ENCODE measurements around the gene MLLT10. TPM values are rescaled to one million over a fixed set of nuclear protein-coding genes. Genes with fewer than 3 reads are reported as not detected.
"Not testable (repeated sequence)": the region's sequence is repeated elsewhere in the genome, so short reads cannot be mapped to it uniquely, and the experiment has no call there.

The MLLT10 gene
- total RNA-seq, 1 donor from 2014 or later: 58.1 TPM

- Mint-ChIP-seq H3K9me3 (no peaks in the 10 kb centered on the region), H3K27ac (ENCODE audit: unreplicated experiment) (no peak overlapping the region), H3K4me3 (no peak overlapping the region), H3K4me1 (peaks cover 8% of the 10 kb centered on the region), H3K36me3 (ENCODE audit: low read depth) (peaks cover 32% of the 10 kb centered on the region), H3K27me3 (ENCODE audit: low read depth) (no peaks in the 10 kb centered on the region)
- DNase-seq (ENCODE audit: low read depth, low spot score): no peak
- TF ChIP-seq, protein P1, sequence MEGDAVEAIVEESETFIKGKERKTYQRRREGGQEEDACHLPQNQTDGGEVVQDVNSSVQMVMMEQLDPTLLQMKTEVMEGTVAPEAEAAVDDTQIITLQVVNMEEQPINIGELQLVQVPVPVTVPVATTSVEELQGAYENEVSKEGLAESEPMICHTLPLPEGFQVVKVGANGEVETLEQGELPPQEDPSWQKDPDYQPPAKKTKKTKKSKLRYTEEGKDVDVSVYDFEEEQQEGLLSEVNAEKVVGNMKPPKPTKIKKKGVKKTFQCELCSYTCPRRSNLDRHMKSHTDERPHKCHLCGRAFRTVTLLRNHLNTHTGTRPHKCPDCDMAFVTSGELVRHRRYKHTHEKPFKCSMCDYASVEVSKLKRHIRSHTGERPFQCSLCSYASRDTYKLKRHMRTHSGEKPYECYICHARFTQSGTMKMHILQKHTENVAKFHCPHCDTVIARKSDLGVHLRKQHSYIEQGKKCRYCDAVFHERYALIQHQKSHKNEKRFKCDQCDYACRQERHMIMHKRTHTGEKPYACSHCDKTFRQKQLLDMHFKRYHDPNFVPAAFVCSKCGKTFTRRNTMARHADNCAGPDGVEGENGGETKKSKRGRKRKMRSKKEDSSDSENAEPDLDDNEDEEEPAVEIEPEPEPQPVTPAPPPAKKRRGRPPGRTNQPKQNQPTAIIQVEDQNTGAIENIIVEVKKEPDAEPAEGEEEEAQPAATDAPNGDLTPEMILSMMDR (conservative IDR thresholded peaks at IDR 0.05): no peak
Observed at GRCh38 chr10:21547246-21547645, 13.2 kb downstream of the MLLT10 start.

DNA sequence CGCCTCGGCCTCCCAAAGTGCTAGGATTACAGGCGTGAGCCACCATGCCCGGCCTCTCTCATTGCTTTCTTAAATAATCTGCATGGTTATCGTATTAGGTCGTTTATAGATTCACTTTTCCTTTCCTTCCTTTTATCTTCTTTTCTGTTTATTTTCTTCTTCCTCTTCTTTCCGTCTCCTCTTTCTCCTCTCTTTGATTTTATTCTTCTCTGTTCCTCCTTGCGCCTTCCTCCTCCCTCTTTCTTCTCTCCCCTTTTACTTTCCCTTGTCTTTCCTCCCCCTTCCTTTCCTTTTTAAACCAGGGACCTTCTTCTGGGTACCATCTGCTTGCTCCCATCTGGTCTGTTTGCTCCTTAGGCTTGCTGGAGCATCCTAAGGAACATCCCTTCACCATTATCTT lies 18.6 kb downstream of the MLLT10 start:
- Mint-ChIP-seq H3K27me3 (ENCODE audit: low read depth) (no peaks in the 10 kb centered on the region), H3K4me3 (no peak overlapping the region), H3K9me3 (no peaks in the 10 kb centered on the region), H3K36me3 (ENCODE audit: low read depth) (peaks cover 34% of the 10 kb centered on the region), H3K4me1 (peaks cover 21% of the 10 kb centered on the region), H3K27ac (ENCODE audit: unreplicated experiment) (no peak overlapping the region)
- TF ChIP-seq, protein P1 (conservative IDR thresholded peaks at IDR 0.05): no peak
- DNase-seq (ENCODE audit: low read depth, low spot score): no peak

DNA sequence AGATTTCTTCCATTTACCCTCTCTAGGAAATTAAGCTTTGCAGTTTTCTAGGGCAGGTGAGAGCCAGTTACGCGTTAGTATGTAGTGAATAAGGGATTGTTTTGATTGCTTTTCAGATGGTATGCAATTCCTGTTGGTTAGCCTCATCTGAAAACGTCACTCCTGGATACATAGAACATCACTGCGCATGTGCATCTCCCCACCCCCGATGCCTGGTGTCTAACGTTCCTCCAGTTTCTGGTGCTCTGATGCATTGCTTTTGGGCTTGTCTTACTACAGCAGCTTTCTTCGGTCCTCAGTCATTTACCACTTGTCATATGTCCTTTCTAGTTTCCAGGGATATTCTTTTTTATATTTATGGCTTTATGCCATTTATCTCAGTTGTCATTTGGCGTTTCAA lies 22.5 kb downstream of the MLLT10 start:
- peaks cover 26% of the 10 kb centered on the region for H3K4me1 Mint-ChIP-seq
- no peak for DNase-seq (ENCODE audit: low read depth, low spot score)
- no peak overlapping the region for H3K27ac Mint-ChIP-seq (ENCODE audit: unreplicated experiment)
- no peaks in the 10 kb centered on the region for H3K27me3 Mint-ChIP-seq (ENCODE audit: low read depth)
- peaks cover 38% of the 10 kb centered on the region for H3K36me3 Mint-ChIP-seq (ENCODE audit: low read depth)
- TF ChIP-seq, protein P1 (conservative IDR thresholded peaks at IDR 0.05): no peak
- H3K4me3 Mint-ChIP-seq: no peak overlapping the region
- no peaks in the 10 kb centered on the region for H3K9me3 Mint-ChIP-seq

- not testable (repeated sequence) for H3K4me3 Mint-ChIP-seq; H3K27ac Mint-ChIP-seq (ENCODE audit: unreplicated experiment); H3K27me3 Mint-ChIP-seq (ENCODE audit: low read depth)
Observed at GRCh38 chr10:21558984-21559383, 25.0 kb downstream of the MLLT10 start.

DNA sequence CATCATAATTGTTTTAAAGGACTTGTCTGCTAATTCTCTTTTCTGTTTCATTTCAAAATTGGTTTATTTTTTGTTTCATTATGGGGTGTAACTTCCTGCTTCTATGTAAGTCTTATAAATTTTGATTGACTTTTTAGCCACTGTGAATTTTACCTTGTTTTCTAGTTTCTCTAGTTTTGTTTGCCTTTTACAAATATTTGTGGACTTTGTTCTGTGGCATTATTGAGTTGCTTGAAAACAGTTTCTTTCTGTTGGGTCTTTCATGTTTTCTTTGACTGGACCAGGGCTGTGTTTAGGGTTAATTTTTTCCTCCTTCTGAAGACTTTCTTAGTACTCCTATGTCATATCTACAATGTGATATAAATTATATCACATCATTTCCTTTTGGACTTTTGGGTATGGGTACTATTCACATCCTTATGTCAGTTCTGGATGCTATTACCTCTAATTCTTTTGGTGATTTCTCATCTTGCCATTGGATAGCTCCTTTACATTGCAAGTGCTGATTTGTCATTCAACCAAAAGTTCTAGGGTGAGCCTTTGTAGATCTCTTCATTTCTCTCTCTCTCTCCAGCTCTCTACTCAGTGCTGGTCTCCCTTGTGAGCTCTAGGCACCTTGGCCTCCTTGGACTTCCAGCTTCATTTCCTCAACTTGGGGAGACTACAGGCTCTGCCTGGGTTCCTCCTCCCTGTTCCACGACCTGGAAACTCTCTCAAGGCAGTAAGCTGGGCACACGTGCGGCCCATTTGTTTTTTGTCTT lies 36.9 kb downstream of the MLLT10 start:
- Mint-ChIP-seq H3K9me3 (no peaks in the 10 kb centered on the region), H3K27ac (ENCODE audit: unreplicated experiment) (peak overlapping the region; percentile 15), H3K36me3 (ENCODE audit: low read depth) (peaks cover 19% of the 10 kb centered on the region), H3K4me1 (peaks cover 25% of the 10 kb centered on the region), H3K4me3 (no peak overlapping the region), H3K27me3 (ENCODE audit: low read depth) (no peaks in the 10 kb centered on the region)
- TF ChIP-seq, protein P1 (conservative IDR thresholded peaks at IDR 0.05): no peak
- no peak for DNase-seq (ENCODE audit: low read depth, low spot score)

More at GRCh38 chr10:21558984-21559383, 25.0 kb downstream of the MLLT10 start:
- Mint-ChIP-seq H3K36me3 (ENCODE audit: low read depth) (peaks cover 36% of the 10 kb centered on the region), H3K4me1 (peaks cover 20% of the 10 kb centered on the region)
- DNase-seq (ENCODE audit: low read depth, low spot score); H3K9me3 Mint-ChIP-seq: not testable (repeated sequence)

- DNase-seq (ENCODE audit: low read depth, low spot score): no peak
- Mint-ChIP-seq H3K4me3 (no peak overlapping the region), H3K9me3 (no peaks in the 10 kb centered on the region), H3K4me1 (peaks cover 19% of the 10 kb centered on the region), H3K27ac (ENCODE audit: unreplicated experiment) (no peak overlapping the region), H3K36me3 (ENCODE audit: low read depth) (peaks cover 15% of the 10 kb centered on the region), H3K27me3 (ENCODE audit: low read depth) (no peaks in the 10 kb centered on the region)
- TF ChIP-seq, protein P1 (conservative IDR thresholded peaks at IDR 0.05): no peak
Observed at GRCh38 chr10:21572578-21572977, 38.5 kb downstream of the MLLT10 start.

GRCh38 chr10:21574514-21574913 lies 40.5 kb downstream of the MLLT10 start:
- Mint-ChIP-seq H3K36me3 (ENCODE audit: low read depth) (peaks cover 15% of the 10 kb centered on the region), H3K4me1 (peaks cover 18% of the 10 kb centered on the region)
- not testable (repeated sequence) for H3K4me3 Mint-ChIP-seq; H3K27me3 Mint-ChIP-seq (ENCODE audit: low read depth); H3K27ac Mint-ChIP-seq (ENCODE audit: unreplicated experiment); H3K9me3 Mint-ChIP-seq; DNase-seq (ENCODE audit: low read depth, low spot score)
